Keratinocyte (primary cell): ENCODE data around the gene METAP1.

Experiments
- EZH2 ChIP-seq: IDR thresholded peaks from one replicate; pipeline ENCODE4 v1.6.1; 2012; ENCODE audit warnings: inconsistent platforms, mild to moderate bottlenecking, low read length, moderate library complexity
- TF ChIP-seq, protein P1 (sequence below), 3 experiments: IDR thresholded peaks in 1 of 3; conservative IDR thresholded peaks in 1 of 3; optimal IDR thresholded peaks in 1 of 3; 2 replicates in 2 of 3; 3 replicates in 1 of 3; pipeline versions ENCODE3 to v1.5.1; 2011; ENCODE audit warnings: low read length in 3 of 3, mild to moderate bottlenecking in 3 of 3, moderate library complexity in 2 of 3, control low read depth in 1 of 3, inconsistent platforms in 1 of 3; ENCODE audit not compliant: insufficient read depth in 2 of 3; ENCODE audit errors: extremely low read depth in 1 of 3

DNA sequence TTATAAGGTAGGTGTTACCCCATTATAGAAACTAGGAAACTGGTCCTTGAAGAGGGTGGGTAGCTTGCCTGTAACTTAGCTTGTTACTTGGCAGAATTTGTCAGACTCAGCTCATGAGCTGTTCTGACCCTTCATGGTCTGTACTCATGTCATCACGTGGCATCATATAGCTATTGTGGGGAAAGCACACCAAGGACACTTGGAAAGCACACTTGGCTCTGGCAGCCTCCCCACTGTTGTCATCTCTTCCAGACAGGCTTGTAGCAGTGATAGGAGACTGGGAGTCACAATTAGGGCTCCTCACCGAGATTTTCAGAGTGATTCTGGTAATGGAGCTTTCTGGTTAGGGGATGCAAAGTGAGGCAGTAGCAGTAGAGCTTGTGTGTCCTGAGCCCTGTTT, 62.7 kb downstream of the METAP1 start:
- TF ChIP-seq EZH2, result no peak
- TF ChIP-seq, protein P1, sequence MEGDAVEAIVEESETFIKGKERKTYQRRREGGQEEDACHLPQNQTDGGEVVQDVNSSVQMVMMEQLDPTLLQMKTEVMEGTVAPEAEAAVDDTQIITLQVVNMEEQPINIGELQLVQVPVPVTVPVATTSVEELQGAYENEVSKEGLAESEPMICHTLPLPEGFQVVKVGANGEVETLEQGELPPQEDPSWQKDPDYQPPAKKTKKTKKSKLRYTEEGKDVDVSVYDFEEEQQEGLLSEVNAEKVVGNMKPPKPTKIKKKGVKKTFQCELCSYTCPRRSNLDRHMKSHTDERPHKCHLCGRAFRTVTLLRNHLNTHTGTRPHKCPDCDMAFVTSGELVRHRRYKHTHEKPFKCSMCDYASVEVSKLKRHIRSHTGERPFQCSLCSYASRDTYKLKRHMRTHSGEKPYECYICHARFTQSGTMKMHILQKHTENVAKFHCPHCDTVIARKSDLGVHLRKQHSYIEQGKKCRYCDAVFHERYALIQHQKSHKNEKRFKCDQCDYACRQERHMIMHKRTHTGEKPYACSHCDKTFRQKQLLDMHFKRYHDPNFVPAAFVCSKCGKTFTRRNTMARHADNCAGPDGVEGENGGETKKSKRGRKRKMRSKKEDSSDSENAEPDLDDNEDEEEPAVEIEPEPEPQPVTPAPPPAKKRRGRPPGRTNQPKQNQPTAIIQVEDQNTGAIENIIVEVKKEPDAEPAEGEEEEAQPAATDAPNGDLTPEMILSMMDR (optimal IDR thresholded peaks at IDR 0.05 in 1 of 3, IDR thresholded peaks at IDR 0.05 in 1 of 3, conservative IDR thresholded peaks at IDR 0.05 in 1 of 3; ENCODE audit: extremely low read depth in 1 of 3, insufficient read depth in 2 of 3, low read length in 3 of 3), result no peak
